ENCODE measurements around the gene TMEM266.

The TMEM266 gene

GRCh38 chr15:76135516-76135915 is 75.7 kb downstream of the TMEM266 start:
- FAIRE-seq: no peak

- no peak for FAIRE-seq
Observed at GRCh38 chr15:76138436-76138835, 78.7 kb downstream of the TMEM266 start.

GRCh38 chr15:76139368-76140073 is 79.7 kb downstream of the TMEM266 start:
- FAIRE-seq: no peak

GRCh38 chr15:76140074-76140464 is 80.3 kb downstream of the TMEM266 start:
- FAIRE-seq: no peak

- no peak for FAIRE-seq
Observed at GRCh38 chr15:76146812-76147211, 87.0 kb downstream of the TMEM266 start.

- no peak for FAIRE-seq
Observed at GRCh38 chr15:76147906-76148570, 88.3 kb downstream of the TMEM266 start.

GRCh38 chr15:76149291-76149915 is 89.6 kb downstream of the TMEM266 start:
- no peak for FAIRE-seq

- FAIRE-seq: no peak
Observed at GRCh38 chr15:76150513-76150912, 90.7 kb downstream of the TMEM266 start.

- no peak for FAIRE-seq
Observed at GRCh38 chr15:76150971-76151598, 91.3 kb downstream of the TMEM266 start.

- no peak for FAIRE-seq
Observed at GRCh38 chr15:76151599-76151974, 91.8 kb downstream of the TMEM266 start.

GRCh38 chr15:76152197-76152596 is 92.4 kb downstream of the TMEM266 start:
- FAIRE-seq: no peak

- FAIRE-seq: no peak
Observed at GRCh38 chr15:76153241-76154197, 93.7 kb downstream of the TMEM266 start.

- no peak for FAIRE-seq
Observed at GRCh38 chr15:76155731-76156130, 95.9 kb downstream of the TMEM266 start.

- no peak for FAIRE-seq
Observed at GRCh38 chr15:76158226-76158625, 98.4 kb downstream of the TMEM266 start.

GRCh38 chr15:76158815-76159214 is 99.0 kb downstream of the TMEM266 start:
- FAIRE-seq: no peak

- FAIRE-seq: no peak
Observed at GRCh38 chr15:76159282-76159681, 99.5 kb downstream of the TMEM266 start.

GRCh38 chr15:76160426-76161152 is 100.8 kb downstream of the TMEM266 start:
- FAIRE-seq: no peak

- no peak for FAIRE-seq
Observed at GRCh38 chr15:76161153-76162035, 101.6 kb downstream of the TMEM266 start.

GRCh38 chr15:76162036-76162398 is 102.2 kb downstream of the TMEM266 start:
- no peak for FAIRE-seq

GRCh38 chr15:76162784-76163456 is 103.1 kb downstream of the TMEM266 start:
- no peak for FAIRE-seq

Measured in islet of Langerhans (tissue), 1 donor.